ENCODE results near the gene FKBP2. TPM values are rescaled to one million over a fixed set of nuclear protein-coding genes. Genes with fewer than 3 reads are reported as not detected.

Gene FKBP2
- total RNA-seq, 1 experiment from 2014 or later = 27.8 TPM

- no peak for DNase-seq
- H3K4me2 ChIP-seq (ENCODE audit: low read depth, low read length, poor library complexity, severe bottlenecking) = peak overlapping the region; percentile 86
- no peaks in the 10 kb centered on the region for H3K9me3 ChIP-seq (ENCODE audit: low read length)
- no peak overlapping the region for H2AFZ ChIP-seq (ENCODE audit: low read length)
- H3K4me3 ChIP-seq (ENCODE audit: low read length) = peak overlapping the region; percentile 81; the same call in 1 of the 2 replicates
- H3K4me1 ChIP-seq (ENCODE audit: low read length) = peaks cover 71% of the 10 kb centered on the region
- no peaks in the 10 kb centered on the region for H4K20me1 ChIP-seq (ENCODE audit: insufficient read depth, low read depth, low read length)
- H3K9ac ChIP-seq (ENCODE audit: low read length) = peak overlapping the region; percentile 60
- no peaks in the 10 kb centered on the region for H3K27me3 ChIP-seq (ENCODE audit: low read length)
- H3K79me2 ChIP-seq (ENCODE audit: low read length) = peaks cover 16% of the 10 kb centered on the region
- no peaks in the 10 kb centered on the region for H3K36me3 ChIP-seq (ENCODE audit: insufficient read depth, low read length)
- H3K27ac ChIP-seq (ENCODE audit: low read length) = peak overlapping the region; percentile 74
- no peaks in the 10 kb centered on the region for H3K9me2 ChIP-seq (replicated peaks; ENCODE audit: insufficient read depth, low read length)
Measured at GRCh38 chr11:64229090-64229743, 11.7 kb upstream of the FKBP2 start.

DNA sequence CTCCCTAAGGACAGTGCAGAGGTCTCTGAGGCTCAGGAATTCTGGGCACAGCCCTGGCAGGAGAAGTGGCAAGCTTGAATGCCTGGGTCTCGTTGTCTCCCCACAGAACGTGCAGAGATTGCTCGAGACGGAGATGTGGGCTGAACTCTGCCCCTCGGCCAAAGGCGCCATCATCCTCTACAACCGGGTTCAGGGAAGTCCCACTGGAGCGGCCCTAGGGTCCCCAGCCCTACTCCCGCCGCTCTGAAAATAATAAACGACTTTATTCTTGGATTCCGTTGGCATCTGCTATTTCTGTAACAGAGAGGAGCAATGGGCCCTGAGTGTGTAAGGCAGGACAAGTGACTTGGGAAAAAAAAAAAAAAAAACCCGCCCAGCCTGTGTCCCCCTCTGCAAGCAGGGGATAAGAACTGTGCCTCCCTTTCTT lies 11.1 kb upstream of the FKBP2 start:
- Histone ChIP-seq H3K4me2 (ENCODE audit: low read depth, low read length, poor library complexity, severe bottlenecking) (peak overlapping the region; percentile 86), H3K27me3 (ENCODE audit: low read length) (no peaks in the 10 kb centered on the region), H3K27ac (ENCODE audit: low read length) (peak overlapping the region; percentile 74), H4K20me1 (ENCODE audit: insufficient read depth, low read depth, low read length) (no peaks in the 10 kb centered on the region), H3K4me1 (ENCODE audit: low read length) (peaks cover 66% of the 10 kb centered on the region), H3K9ac (ENCODE audit: low read length) (peak overlapping the region; percentile 60), H3K9me2 (replicated peaks; ENCODE audit: insufficient read depth, low read length) (no peaks in the 10 kb centered on the region), H3K9me3 (ENCODE audit: low read length) (no peaks in the 10 kb centered on the region), H3K36me3 (ENCODE audit: insufficient read depth, low read length) (no peaks in the 10 kb centered on the region), H3K4me3 (ENCODE audit: low read length) (peak overlapping the region; percentile 81), H3K79me2 (ENCODE audit: low read length) (peaks cover 16% of the 10 kb centered on the region), H2AFZ (ENCODE audit: low read length) (no peak overlapping the region)
- DNase-seq = no peak

DNA sequence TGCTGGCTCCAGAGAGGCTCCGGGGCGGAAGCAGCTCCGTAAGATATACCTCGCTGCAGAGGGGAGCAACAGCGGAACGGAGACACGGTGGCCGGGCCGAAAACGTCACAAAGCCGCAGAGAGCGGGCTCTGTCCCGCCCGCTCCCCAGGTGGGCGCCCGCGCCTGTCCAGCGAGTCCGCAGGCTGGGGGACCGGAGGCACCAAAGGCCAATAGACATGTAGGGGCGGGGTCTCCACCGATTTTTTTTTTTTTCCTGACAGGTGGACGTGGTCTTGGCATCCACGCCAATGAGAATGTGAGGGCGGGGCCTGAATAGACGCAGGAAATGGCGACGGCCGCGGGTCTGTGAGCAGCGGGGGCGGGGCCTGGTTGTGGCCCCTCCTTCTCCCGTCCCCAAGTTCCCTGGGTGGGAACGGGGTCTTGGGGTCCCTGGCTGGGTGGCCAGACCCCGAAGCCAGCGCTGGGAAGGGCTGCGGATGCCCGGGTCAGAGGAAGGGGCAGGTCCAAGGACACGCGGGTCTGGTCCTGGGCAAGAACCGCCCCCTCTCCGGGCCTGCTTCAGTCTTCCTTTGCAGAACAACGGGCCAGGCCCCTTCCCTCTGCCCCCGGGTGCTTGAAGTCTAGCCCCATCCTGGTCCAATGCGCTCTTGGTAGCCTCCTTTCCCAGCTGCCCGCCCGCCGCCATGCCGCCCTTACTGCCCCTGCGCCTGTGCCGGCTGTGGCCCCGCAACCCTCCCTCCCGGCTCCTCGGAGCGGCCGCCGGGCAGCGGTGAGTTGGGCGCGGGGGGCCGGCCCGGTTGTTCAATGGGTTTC lies 10.5 kb upstream of the FKBP2 start, which contains the start of gene DNAJC4:
Gene DNAJC4, plus strand, starts transcription at position 378 of the 814 bp plus-strand sequence. Its CDS starts 307 bp downstream, at position 685.
- 0 out of 2 replicates have a peak, but pooled peaks cover 4% of the 10 kb centered on the region for H4K20me1 ChIP-seq (ENCODE audit: insufficient read depth, low read depth, low read length)
- H3K9me3 ChIP-seq (ENCODE audit: low read length) = no peaks in the 10 kb centered on the region
- H3K4me3 ChIP-seq (ENCODE audit: low read length) = peak within 1 kb of the TSS; percentile 81
- H3K4me2 ChIP-seq (ENCODE audit: low read depth, low read length, poor library complexity, severe bottlenecking) = peak within 1 kb of the TSS; percentile 86
- H2AFZ ChIP-seq (ENCODE audit: low read length) = no peak within 1 kb of the TSS; the same call in 1 of the 2 replicates
- peaks cover 19% of the 10 kb centered on the region for H3K79me2 ChIP-seq (ENCODE audit: low read length)
- peak within 1 kb of the TSS; percentile 75 for H3K27ac ChIP-seq (ENCODE audit: low read length)
- H3K36me3 ChIP-seq (ENCODE audit: insufficient read depth, low read length) = no peaks in the 10 kb centered on the region
- H3K9me2 ChIP-seq (replicated peaks; ENCODE audit: insufficient read depth, low read length) = no peaks in the 10 kb centered on the region
- H3K27me3 ChIP-seq (ENCODE audit: low read length) = no peaks in the 10 kb centered on the region
- DNase-seq = peak; percentile 97
- peaks cover 64% of the 10 kb centered on the region for H3K4me1 ChIP-seq (ENCODE audit: low read length)
- H3K9ac ChIP-seq (ENCODE audit: low read length) = peak within 1 kb of the TSS; percentile 74

GRCh38 chr11:64230985-64231365 lies 9.9 kb upstream of the FKBP2 start:
- DNase-seq = peak; percentile 72
- peaks cover 25% of the 10 kb centered on the region for H3K79me2 ChIP-seq (ENCODE audit: low read length)
- H2AFZ ChIP-seq (ENCODE audit: low read length) = no peak overlapping the region; the same call in 1 of the 2 replicates
- no peaks in the 10 kb centered on the region for H3K27me3 ChIP-seq (ENCODE audit: low read length)
- H3K4me3 ChIP-seq (ENCODE audit: low read length) = peak overlapping the region; percentile 81
- H3K27ac ChIP-seq (ENCODE audit: low read length) = peak overlapping the region; percentile 75
- H3K9me3 ChIP-seq (ENCODE audit: low read length) = no peaks in the 10 kb centered on the region
- peaks cover 67% of the 10 kb centered on the region for H3K4me1 ChIP-seq (ENCODE audit: low read length)
- peak overlapping the region; percentile 74 for H3K9ac ChIP-seq (ENCODE audit: low read length)
- no peaks in the 10 kb centered on the region for H3K36me3 ChIP-seq (ENCODE audit: insufficient read depth, low read length)
- 0 out of 2 replicates have a peak, but pooled peaks cover 7% of the 10 kb centered on the region for H4K20me1 ChIP-seq (ENCODE audit: insufficient read depth, low read depth, low read length)
- peak overlapping the region; percentile 86 for H3K4me2 ChIP-seq (ENCODE audit: low read depth, low read length, poor library complexity, severe bottlenecking)
- no peaks in the 10 kb centered on the region for H3K9me2 ChIP-seq (replicated peaks; ENCODE audit: insufficient read depth, low read length)

GRCh38 chr11:64231546-64231945 lies 9.3 kb upstream of the FKBP2 start:
- H3K4me2 ChIP-seq (ENCODE audit: low read depth, low read length, poor library complexity, severe bottlenecking) = peak overlapping the region; percentile 86
- H3K79me2 ChIP-seq (ENCODE audit: low read length) = peaks cover 24% of the 10 kb centered on the region
- H3K4me3 ChIP-seq (ENCODE audit: low read length) = peak overlapping the region; percentile 81; the same call in 1 of the 2 replicates
- 0 out of 2 replicates have a peak, but pooled peaks cover 7% of the 10 kb centered on the region for H4K20me1 ChIP-seq (ENCODE audit: insufficient read depth, low read depth, low read length)
- no peaks in the 10 kb centered on the region for H3K9me2 ChIP-seq (replicated peaks; ENCODE audit: insufficient read depth, low read length)
- peak overlapping the region; percentile 4; the same call in 1 of the 2 replicates for H3K27ac ChIP-seq (ENCODE audit: low read length)
- peaks cover 64% of the 10 kb centered on the region for H3K4me1 ChIP-seq (ENCODE audit: low read length)
- H3K27me3 ChIP-seq (ENCODE audit: low read length) = no peaks in the 10 kb centered on the region
- no peaks in the 10 kb centered on the region for H3K36me3 ChIP-seq (ENCODE audit: insufficient read depth, low read length)
- no peak for DNase-seq
- no peak overlapping the region for H2AFZ ChIP-seq (ENCODE audit: low read length)
- peak overlapping the region; percentile 74 for H3K9ac ChIP-seq (ENCODE audit: low read length)
- H3K9me3 ChIP-seq (ENCODE audit: low read length) = no peaks in the 10 kb centered on the region

DNA sequence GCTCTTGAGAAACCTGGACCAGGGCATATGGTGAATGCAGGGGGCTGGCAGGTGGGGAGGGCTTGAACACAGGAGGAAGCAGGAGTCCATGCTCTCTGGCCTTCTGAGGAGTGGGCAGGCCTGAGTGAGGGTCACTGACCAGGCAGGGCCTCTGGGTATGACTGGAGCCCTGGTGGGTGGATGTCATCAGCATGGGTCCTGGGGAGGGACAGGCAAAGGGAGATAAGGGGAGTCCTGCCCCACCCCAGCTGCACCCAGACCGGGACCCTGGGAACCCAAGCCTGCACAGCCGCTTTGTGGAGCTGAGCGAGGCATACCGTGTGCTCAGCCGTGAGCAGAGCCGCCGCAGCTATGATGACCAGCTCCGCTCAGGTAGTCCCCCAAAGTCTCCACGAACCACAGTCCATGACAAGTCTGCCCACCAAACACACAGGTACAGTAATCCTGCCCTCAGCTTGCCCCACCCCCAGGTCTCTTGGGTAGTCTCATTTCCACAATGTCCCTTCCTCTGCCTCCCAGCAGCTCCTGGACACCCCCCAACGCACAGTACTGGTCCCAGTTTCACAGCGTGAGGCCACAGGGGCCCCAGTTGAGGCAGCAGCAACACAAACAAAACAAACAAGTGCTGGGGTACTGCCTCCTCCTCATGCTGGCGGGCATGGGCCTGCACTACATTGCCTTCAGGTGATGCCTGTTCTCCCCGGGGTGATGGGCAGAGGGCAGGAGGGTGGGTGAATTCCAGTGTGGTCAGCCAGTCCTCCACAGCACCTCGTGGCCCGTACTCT lies 8.5 kb upstream of the FKBP2 start:
- Histone ChIP-seq H3K4me3 (ENCODE audit: low read length) (no peak overlapping the region; the same call in 1 of the 2 replicates), H3K9ac (ENCODE audit: low read length) (peak overlapping the region; percentile 74), H2AFZ (ENCODE audit: low read length) (no peak overlapping the region), H4K20me1 (ENCODE audit: insufficient read depth, low read depth, low read length) (0 out of 2 replicates have a peak, but pooled peaks cover 7% of the 10 kb centered on the region), H3K9me2 (replicated peaks; ENCODE audit: insufficient read depth, low read length) (no peaks in the 10 kb centered on the region), H3K4me1 (ENCODE audit: low read length) (peaks cover 56% of the 10 kb centered on the region), H3K79me2 (ENCODE audit: low read length) (peaks cover 17% of the 10 kb centered on the region), H3K4me2 (ENCODE audit: low read depth, low read length, poor library complexity, severe bottlenecking) (peak overlapping the region; percentile 86), H3K9me3 (ENCODE audit: low read length) (no peaks in the 10 kb centered on the region), H3K27ac (ENCODE audit: low read length) (peak overlapping the region; percentile 4; the same call in 1 of the 2 replicates), H3K36me3 (ENCODE audit: insufficient read depth, low read length) (0 out of 2 replicates have a peak, but pooled peaks cover 4% of the 10 kb centered on the region), H3K27me3 (ENCODE audit: low read length) (no peaks in the 10 kb centered on the region)
- no peak for DNase-seq

DNA sequence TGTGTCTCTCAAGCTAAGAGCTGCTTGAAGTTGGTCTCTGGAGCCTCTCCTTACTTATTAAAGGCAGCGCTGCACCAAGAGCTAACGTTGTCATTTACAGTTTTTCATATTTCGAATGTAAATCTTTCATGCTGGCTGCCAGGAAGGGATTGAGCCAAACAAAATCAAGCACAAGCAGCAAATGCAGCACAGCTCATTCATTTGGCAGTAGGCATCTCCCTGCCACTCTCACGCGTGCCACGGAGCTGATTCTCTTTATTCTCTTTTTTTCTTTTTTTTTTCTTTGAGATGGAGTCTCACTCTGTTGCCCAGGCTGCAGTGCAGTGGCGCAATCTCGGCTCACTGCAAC lies 8.0 kb upstream of the FKBP2 start:
- Histone ChIP-seq H3K9me3 (ENCODE audit: low read length) (no peaks in the 10 kb centered on the region), H3K36me3 (ENCODE audit: insufficient read depth, low read length) (0 out of 2 replicates have a peak, but pooled peaks cover 5% of the 10 kb centered on the region), H3K4me3 (ENCODE audit: low read length) (no peak overlapping the region), H3K27me3 (ENCODE audit: low read length) (no peaks in the 10 kb centered on the region), H3K4me2 (ENCODE audit: low read depth, low read length, poor library complexity, severe bottlenecking) (peak overlapping the region; percentile 15), H2AFZ (ENCODE audit: low read length) (no peak overlapping the region), H3K9ac (ENCODE audit: low read length) (peak overlapping the region; percentile 20; the same call in 1 of the 2 replicates), H3K27ac (ENCODE audit: low read length) (no peak overlapping the region), H3K9me2 (replicated peaks; ENCODE audit: insufficient read depth, low read length) (no peaks in the 10 kb centered on the region), H3K79me2 (ENCODE audit: low read length) (peaks cover 14% of the 10 kb centered on the region), H4K20me1 (ENCODE audit: insufficient read depth, low read depth, low read length) (0 out of 2 replicates have a peak, but pooled peaks cover 7% of the 10 kb centered on the region), H3K4me1 (ENCODE audit: low read length) (peaks cover 52% of the 10 kb centered on the region)
- no peak for DNase-seq

All from Karpas-422 (cell line).